NOMO-1 treated with DMSO at 0.1 percent for 48 hours (cell line): ENCODE results near the gene NCKAP5.

Source experiments
- DNase-seq: peaks from one replicate; lab custom pipeline; 2025; ENCODE audit not compliant: unreplicated experiment; lab: John Stamatoyannopoulos, UW

Gene NCKAP5

GRCh38 chr2:133568172-133568571, at the start of gene NCKAP5:
NCKAP5 (minus strand) TSS chr2:133568463; CDS start chr2:133517526, 50,937 bp downstream.
- no peak for DNase-seq

GRCh38 chr2:133609664-133610063, 41.4 kb upstream of the NCKAP5 start:
- no peak for DNase-seq

DNA sequence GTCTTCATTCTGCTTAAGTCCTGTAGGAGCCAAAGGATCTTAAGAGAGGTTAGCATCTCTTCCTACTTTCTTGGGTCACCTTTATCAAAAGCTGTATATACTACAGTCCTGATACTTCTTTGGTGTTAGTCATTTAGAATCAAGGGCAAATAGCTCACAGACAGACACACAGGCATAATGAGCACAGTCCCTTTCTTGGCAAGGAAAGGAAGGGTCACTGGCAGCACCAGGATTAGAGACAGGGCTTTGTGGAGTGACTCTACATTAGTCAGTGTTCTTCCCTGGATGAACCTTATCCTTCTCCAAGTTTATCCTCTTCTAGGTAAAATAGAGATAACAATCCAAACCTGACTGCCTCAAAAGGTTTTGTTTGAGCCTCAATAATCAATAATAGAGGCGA, 40.0 kb upstream of the NCKAP5 start:
- no peak for DNase-seq

- DNase-seq = no peak
Measured at GRCh38 chr2:133607679-133608078, 39.4 kb upstream of the NCKAP5 start.

DNA sequence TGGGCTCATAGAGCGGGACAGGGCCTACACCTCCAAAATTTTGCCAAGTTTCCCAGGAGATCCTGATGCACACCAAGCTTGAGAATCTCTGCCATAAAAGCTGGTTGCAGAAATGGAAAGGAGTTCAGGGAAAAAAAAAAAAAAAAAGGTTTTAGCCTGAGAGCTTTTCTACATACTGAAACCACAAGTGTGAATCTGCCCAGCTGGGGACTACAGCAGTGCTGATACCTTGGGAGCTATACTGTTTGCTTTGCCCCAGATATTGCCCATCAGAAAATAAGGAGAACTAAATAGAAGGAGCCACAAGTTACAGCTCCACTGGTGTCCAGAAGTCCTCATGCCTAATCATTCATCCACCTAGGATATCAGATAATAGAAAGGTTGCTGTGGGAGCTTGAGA, 38.4 kb upstream of the NCKAP5 start:
- no peak for DNase-seq

DNA sequence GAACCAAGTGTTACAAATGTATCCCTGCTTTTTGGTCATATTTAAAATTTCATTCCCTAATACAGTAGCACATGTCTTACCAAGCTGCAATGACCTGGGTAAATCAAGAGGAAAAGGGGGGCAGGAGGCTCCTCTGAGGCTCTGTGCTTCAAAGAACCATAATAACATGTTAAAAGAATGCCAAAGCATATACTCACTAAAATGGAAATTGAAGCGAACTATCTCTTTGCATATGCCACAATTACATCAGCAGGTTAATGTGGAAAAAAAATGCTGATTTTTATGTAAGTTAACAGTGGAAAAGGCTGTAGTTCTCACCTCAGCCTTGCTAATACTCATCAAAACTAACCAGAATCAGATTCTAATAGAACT, 37.5 kb upstream of the NCKAP5 start:
- DNase-seq = no peak

GRCh38 chr2:133605011-133605765, 36.9 kb upstream of the NCKAP5 start:
- no peak for DNase-seq

- DNase-seq = no peak
Measured at GRCh38 chr2:133603109-133603508, 34.8 kb upstream of the NCKAP5 start.

DNA sequence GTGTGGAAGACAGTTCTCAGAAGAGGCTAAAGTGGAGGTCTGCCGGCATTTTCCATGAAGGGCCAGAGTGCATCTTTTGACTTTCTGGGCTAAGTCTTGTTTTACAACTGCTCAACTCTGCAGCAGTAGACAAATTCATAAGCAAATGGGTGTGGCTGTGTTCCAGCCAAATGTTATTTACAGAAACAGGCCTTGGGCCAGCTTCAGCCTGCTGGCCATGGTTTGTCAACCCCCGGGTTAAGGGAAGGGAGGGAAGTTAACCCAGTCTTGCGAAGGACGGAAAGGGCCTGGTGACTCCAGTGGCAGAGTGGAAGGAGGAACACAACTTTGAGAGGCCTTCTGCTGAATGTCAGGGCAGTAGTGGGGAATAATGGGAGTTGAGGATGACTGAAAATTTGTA, 34.3 kb upstream of the NCKAP5 start:
- DNase-seq = no peak

DNA sequence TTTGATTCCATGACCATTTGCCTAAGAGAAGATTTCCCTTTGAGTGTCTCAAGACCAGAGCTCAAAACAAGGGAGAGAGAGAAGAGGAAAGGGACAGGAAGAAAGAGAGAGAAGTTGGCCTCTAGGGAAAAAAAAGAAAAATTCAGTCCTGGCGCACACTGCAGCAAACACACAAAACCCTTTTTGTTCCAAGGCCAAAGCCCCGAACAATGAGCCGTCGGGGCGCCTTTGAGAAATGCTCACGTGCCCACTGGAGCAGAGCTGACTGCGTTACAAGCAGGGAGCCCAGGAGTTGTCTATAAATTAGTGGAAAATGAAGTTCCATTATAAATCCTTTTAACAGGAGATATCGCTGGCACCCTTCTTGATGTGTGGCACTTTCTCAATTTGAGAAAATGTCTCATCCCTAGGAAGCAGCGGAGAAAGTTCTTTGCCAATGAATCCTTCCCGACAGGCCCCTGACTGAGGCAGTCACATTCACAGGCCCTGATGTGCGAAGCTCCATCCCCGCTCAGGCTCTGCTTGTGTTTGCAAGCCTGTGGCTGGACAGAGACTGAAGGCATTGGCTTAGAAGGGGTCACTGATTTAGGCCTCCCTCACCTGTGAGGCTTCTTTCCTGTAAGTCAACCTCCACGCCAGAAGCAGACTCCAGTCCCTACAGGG, 32.1 kb upstream of the NCKAP5 start:
- no peak for DNase-seq

DNA sequence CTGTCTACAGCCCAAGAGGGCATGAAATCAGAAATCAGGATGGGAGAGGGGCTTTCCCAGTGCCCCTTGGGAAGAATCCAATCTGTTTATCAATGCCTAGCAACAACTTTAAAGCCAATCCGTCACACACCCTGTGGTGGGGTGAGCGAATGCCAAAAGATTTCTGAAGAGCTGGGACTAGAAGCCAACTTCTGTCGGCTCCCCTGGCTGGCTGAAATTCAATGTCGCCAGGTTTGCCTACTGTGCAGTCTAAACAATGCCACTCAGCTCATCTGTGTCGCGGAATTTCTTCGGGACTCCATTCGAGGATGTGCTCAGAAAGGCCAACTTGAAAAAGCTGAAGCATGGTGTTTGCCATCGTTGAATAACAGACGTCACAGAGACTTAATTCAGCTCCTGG, 31.5 kb upstream of the NCKAP5 start:
- DNase-seq = no peak

DNA sequence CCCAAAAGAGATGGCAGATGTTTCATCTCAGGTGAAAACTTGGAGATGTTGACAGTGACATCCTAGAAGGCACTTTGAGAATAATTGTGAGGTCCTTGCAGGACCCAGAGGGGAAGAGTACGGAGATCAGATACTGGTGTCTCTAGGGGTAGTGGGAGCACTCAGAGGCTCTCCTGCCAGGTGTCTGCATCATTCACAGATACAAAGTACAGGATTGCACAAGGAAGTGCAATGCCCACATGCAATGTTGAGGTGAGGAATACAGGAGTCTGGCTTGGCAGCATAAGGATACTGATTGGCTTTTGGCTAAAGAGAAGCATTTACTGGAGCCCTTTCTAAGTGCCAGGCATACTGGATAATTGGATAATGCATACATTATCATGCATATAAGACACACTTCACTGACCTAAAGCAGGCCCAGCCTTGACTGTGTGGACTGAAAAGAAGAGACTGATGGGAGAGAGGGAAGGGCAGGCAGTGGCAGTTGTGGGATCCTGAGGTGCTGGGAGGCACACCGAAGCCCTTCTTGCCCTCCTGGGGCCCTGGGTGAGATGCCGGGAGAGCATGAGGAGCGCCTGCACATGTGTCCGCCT, 31.0 kb upstream of the NCKAP5 start:
- no peak for DNase-seq

DNA sequence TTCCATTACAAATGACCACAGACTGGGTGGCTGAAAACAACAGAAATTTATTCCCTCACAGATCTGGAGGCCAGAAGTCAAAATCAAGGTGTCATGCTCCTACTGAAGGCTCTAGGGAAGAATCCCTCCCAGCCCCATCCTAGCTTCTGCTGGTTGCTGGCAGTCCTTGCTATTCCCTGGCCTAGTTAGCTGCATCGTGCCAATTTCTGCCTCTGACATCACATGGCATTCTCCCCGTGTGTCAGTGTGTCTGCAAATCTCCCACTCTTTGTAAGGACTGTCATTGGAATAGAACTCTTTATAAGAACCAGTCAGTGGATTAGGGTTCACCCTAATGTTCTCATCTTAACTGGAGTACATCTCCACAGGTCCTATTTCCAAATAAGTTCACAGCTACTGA, 30.5 kb upstream of the NCKAP5 start:
- no peak for DNase-seq

- no peak for DNase-seq
Measured at GRCh38 chr2:133596701-133597393, 28.6 kb upstream of the NCKAP5 start.

DNA sequence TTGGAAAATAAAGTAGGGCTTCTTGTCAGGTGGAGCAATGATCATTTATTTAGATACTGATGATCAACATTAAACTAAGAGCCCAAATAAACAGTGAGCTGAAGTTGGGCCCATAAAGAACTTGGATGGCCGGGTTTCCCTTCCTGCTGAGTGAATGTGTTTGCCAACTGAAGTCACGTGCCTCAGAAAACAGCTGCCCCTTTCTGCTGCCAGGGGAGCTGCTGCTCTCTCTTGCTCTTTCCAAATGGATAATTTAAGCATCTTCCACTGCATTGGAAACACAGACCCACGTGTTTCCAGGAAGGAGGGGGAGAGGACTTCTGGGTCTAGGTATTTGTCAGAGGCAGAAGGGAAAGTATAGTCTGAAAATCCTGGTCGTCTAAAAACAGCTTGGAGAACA, 22.9 kb upstream of the NCKAP5 start:
- DNase-seq = no peak

- no peak for DNase-seq
Measured at GRCh38 chr2:133589456-133589855, 21.2 kb upstream of the NCKAP5 start.

GRCh38 chr2:133588144-133588543, 19.9 kb upstream of the NCKAP5 start:
- no peak for DNase-seq

- no peak for DNase-seq
Measured at GRCh38 chr2:133586978-133587377, 18.7 kb upstream of the NCKAP5 start.

DNA sequence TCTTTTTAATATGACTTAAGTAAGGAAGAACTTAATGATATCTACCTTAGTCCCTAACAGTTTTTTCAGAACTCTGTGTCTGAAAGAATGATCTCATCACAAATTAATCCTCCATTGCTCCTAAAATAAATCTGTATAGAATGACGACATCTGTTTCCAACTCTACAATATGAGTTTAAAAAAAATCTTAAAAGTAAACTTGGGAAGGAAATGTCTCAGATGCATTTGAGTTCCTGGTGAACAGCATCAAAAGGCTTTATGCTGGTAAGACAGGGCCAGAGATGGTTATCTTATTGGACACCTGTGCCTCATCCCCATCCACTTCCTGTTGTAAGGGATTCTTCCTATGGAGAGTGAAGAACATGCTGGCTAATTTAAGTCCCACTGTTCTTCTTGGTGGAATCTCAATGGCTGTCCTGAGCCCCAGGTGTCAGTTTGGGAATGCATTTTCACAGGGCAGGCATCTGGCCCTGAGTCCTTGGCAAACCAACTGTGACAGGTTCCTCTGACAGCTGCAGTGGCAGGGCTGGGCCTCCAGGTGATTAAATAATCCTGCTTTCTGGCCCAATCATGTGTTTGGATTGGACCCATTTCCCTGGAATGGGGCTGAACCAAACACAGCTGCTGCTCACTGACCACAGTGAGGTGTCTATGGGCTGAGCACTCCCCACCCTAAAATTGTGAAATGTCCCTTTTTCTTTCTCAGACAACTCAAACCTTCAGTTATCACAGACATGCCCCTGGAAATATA, 12.9 kb upstream of the NCKAP5 start:
- DNase-seq = no peak

- DNase-seq = no peak
Measured at GRCh38 chr2:133579274-133579673, 11.0 kb upstream of the NCKAP5 start.

GRCh38 chr2:133576714-133577113, 8.5 kb upstream of the NCKAP5 start:
- DNase-seq = no peak
